HG02938 (cell line): ENCODE data around the gene WNT5A.
"Not testable (repeated sequence)": the region's sequence is repeated elsewhere in the genome, so short reads cannot be mapped to it uniquely, and the experiment has no call there.

Experiments
- ATAC-seq: cut with Tn5 transposase; IDR thresholded peaks from one replicate; pipeline ENCODE4 v1.9.1; 2021; ENCODE audit warnings: mild to moderate bottlenecking, moderate library complexity; ENCODE audit not compliant: unreplicated experiment

Gene WNT5A

DNA sequence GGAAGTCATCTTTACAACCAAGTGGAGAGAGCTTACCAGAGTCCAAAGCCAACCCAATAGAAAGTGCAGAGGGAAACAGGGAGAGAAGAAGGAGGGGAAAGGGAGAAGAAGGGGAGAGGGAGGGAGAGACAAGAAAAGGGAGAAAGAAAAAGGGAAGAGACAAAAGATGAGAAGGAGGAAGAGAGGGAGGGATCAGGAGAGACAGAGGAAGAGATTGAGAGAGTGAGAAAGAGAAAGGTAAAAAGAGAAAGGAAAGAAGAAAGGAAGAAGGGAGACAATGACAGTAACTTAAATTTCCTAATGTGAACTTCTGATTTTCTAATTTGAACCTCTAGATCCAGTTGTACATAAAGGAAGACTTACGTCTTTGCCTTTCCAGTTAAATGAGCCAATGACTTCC lies 20.7 kb upstream of the WNT5A start:
- no peak for ATAC-seq

DNA sequence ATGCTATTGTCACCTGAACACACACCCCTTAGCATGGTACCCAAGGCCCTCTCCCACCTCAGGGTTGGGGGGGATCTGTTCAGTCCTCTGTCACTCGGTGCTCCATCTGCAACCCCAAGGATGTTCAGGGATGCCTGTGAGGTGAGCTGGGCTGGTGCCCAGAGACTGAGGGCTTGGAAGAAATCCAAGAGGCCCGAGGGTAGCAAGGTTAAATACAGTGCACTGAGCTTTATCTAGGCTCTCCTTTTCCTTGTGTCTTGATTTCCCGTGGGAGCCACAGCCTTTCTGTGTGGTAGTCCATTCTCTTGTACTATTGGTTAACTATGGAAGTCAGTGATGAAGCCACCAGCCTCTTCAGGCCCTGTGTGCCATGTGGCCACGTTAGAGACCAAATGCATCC lies 18.7 kb upstream of the WNT5A start:
- ATAC-seq = no peak

GRCh38 chr3:55505102-55505501 lies 18.0 kb upstream of the WNT5A start:
- not testable (repeated sequence) for ATAC-seq

- ATAC-seq = no peak
These were observed 14.8 kb upstream of the WNT5A start for GRCh38 chr3:55501905-55502304.

- ATAC-seq = no peak
These were observed 13.6 kb upstream of the WNT5A start for GRCh38 chr3:55500555-55501330.

DNA sequence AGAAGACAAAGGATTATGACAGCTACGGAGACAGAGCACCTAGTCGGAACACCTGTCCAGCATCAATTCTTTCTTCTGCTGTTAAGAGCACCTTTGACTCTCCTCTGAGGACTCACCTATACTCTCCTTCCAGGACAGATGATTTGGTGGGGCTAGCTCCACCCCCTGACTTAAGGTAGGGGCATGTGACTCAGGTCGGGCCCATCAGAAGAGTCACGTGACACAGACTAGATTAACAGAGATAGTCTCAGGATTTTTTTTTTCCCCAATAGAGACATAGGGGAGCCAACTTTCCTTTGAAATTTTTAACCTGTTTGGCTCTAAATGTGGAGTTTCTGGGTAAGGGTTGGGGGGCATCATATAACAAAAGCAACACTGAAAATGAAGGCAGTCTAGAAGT lies 11.4 kb upstream of the WNT5A start:
- no peak for ATAC-seq

- no peak for ATAC-seq
These were observed 10.1 kb upstream of the WNT5A start for GRCh38 chr3:55497250-55497649.

DNA sequence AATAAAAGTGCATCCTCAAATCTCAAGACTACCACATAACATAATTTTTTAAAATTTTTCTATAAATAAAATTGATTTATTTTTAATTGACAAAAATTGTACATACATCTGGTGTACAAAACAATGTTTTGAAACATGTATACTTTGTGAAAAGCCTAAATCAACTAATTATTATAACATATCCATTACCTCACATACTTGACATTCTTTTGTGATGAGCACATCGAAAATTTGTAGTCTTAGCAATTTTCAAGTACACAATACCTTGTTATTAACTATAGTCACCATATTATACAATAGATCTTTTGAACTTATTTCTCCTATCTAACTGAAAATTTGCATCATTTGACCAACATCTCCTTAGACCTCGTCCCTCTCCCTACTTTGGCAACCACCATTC lies 7.9 kb upstream of the WNT5A start:
- no peak for ATAC-seq

GRCh38 chr3:55492976-55493375 lies 5.9 kb upstream of the WNT5A start:
- no peak for ATAC-seq

DNA sequence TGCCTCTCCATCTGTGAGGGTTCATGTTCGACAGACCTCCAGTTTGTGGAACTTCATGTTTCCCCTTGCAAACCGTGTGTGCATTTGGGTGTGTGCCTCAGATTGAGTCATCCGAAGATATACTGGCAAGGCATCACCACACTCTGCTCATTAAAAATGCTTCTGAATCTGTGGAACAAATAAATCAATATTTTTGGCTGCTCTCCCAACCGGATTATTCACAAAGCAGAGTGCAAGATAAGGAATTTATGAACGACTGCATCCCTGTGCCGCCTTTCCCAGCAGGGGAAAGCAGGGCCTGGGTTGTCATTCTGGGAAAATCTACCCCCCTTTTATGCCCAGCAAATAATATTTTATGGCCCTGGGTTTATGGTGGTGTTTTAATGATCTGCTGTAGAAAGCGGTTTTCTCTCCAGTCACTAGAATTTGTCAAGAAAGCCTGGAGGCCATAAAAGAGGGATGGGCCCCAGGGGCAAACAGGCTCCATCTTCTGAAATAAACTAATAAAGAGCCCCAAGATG lies 4.2 kb upstream of the WNT5A start:
- ATAC-seq = no peak

DNA sequence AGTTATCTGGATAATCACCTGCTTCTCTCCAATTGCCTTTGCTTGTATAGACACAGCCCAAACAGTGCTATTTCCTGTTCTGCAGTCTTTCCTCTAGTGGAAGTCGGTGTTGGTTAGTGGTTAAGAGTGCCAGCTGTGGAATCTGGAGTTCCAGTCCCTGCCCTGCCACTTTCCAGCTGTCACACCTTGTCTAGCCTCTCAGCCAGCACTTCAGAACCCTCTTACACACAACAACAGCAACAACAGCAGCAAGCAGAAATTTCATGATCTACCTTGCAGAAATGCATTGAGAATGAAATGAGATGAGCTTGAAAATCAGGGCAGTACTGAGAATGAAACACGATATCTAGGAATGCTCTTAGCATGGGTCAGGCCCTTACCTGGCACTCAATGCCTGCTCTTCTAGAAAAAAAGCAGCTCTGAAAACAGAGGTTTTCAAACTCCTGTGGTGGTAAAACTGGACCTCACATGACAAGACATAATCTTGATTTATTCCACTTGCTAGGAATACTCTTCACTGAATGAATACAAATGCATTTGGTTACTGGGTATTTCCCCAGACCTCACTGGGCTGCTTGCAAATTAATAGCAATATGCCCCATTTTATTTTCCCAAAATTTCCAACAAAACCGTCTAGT lies 3.3 kb upstream of the WNT5A start:
- ATAC-seq = no peak

DNA sequence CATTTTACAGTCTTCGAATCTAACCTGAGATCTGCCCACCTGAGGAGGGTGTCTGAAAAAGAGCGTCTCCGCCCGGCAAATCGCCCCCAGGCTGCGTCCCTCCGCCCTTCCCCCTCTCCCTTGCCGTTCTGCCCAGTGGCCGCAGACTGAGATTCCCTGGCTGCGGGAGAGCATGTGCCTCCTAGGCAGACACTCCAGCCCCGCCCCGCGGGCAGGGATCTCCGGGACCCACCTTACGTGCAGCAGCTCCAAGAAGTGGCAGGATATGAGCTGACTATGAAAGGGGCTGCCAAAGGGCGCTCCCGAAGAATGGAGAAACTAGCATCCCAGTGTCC lies 2.7 kb upstream of the WNT5A start:
- no peak for ATAC-seq

- ATAC-seq = no peak
These were observed 1.4 kb upstream of the WNT5A start for GRCh38 chr3:55488398-55489055.

GRCh38 chr3:55487381-55488241 lies 505 bp upstream of the WNT5A start:
- no peak for ATAC-seq

GRCh38 chr3:55486101-55486856 lies 827 bp downstream of the WNT5A start:
- no peak for ATAC-seq

- peak; percentile 45 for ATAC-seq
These were observed 2.0 kb downstream of the WNT5A start for GRCh38 chr3:55484801-55485791.

- ATAC-seq = no peak
These were observed 2.9 kb downstream of the WNT5A start for GRCh38 chr3:55484191-55484689.

- no peak for ATAC-seq
These were observed 3.7 kb downstream of the WNT5A start for GRCh38 chr3:55483196-55484095.
